Stimulated activated CD8-positive, alpha-beta memory T cell treated with anti-CD3 and anti-CD28 coated beads, Interleukin-2, amount 100 ng/mL, for 48 hours (primary cell): Measurements from ENCODE around the gene AMD1.
"Not testable (repeated sequence)": the region's sequence is repeated elsewhere in the genome, so short reads cannot be mapped to it uniquely, and the experiment has no call there.

ENCODE experiments used
- DNase-seq, 2 donors: peaks; one replicate each; pipeline ENCODE4 v3.0.0-alpha.2; 2020; ENCODE audit warnings: low read depth in 2 of 2

AMD1 gene

GRCh38 chr6:110877569-110877968 is 3.0 kb downstream of the AMD1 start:
- no peak for DNase-seq

GRCh38 chr6:110878751-110879522 is 4.4 kb downstream of the AMD1 start:
- no peak for DNase-seq

- no peak for DNase-seq
Observed at GRCh38 chr6:110880651-110881050, 6.1 kb downstream of the AMD1 start.

- DNase-seq, result no peak
Observed at GRCh38 chr6:110881546-110882273, 7.1 kb downstream of the AMD1 start.

DNA sequence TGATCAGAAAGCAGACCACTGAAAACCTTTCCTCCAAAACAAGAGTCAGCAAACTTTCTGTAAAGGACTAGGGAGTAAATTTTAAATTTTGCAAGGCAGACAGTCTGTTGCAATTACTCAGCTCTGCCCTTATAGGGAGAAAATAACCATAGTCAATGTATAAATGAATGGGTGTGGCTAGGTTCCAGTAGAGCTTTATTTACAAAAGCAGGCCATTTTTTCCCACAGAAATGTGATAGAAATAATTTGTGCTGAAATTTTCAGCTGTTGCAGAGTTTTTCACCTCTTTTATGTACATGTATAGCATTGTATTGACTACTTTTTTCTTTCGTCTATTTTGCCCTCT is 7.7 kb downstream of the AMD1 start:
- no peak for DNase-seq

- DNase-seq, result no peak
Observed at GRCh38 chr6:110882824-110883554, 8.4 kb downstream of the AMD1 start.

GRCh38 chr6:110884321-110884720 is 9.7 kb downstream of the AMD1 start:
- no peak for DNase-seq

DNA sequence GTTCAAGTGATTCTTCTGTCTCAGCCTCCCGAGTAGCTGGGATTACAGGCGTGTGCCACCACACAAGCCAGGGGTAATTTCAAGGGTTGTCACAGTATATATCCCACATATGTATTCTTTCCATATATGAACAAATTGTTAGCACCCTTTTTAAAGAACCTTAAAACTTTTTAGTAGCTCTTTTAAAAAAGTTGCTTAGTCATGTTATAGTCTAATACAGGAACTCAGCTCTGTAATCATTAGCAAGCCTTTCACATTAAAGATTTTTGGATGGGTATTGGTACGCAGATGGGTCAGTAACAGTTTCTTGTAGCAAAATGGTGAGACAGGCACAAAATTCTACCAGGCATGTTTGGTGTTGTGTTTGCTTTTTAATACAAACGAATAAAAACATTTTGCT is 10.9 kb downstream of the AMD1 start:
- no peak for DNase-seq

- no peak for DNase-seq
Observed at GRCh38 chr6:110886555-110887167, 12.1 kb downstream of the AMD1 start.

DNA sequence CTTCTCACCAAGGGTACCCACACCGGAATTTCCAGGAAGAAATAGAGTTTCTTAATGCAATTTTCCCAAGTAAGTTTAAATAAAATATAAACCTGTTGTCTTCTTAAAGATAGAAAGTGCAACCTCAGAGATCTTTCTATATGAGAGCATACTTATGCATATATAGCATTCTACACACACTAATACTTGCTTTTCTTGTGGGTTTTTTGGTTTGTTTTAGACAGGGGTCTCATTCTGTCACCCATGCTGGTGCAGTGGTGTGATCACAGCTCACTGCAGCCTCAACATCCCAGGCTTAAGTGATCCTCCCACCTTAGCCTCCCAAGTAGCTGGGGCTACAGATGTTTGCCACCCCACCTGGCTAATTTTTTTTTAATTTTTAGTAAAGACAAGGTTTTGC is 15.7 kb downstream of the AMD1 start:
- no peak for DNase-seq

GRCh38 chr6:110895907-110896608 is 21.5 kb downstream of the AMD1 start:
- DNase-seq, result no peak

DNA sequence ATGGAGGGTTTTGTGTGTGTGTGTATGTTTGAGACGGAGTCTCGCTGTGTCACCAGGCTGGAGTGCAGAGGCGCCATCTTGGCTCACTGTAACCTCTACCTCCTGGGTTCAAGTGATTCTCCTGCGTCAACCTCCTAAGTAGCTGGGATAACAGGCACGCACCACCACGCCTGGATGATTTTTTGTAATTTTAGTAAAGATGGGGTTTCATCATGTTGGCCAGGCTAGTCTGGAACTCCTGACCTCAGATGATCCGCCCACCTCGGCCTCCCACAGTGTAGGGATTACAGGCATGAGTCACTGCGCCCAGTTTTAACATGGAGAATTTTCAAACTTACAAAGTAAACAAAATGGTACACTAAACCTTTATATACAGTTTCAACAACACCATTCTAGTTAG is 22.8 kb downstream of the AMD1 start:
- DNase-seq, result no peak

- no peak for DNase-seq
Observed at GRCh38 chr6:110898111-110898510, 23.5 kb downstream of the AMD1 start.

- no peak for DNase-seq
Observed at GRCh38 chr6:110900028-110900598, 25.5 kb downstream of the AMD1 start.

DNA sequence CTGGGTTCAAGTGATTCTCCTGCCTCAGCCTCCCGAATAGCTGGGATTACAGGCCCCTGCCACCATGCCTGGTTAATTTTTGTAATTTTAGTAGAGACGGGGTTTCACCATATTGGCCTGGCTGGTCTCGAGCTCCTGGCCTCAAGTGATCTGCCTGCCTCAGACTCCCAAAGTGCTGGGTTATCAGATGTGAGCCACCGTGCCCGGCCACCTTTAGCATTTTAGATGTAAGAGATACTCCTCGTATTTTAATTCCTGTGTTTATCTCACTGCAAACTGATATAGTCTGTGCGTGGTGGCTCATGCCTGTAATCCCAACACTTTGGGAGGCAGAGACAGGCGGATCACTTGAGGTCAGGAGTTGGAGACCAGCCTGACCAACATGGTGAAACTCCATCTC is 27.0 kb downstream of the AMD1 start:
- DNase-seq, result not testable (repeated sequence)

DNA sequence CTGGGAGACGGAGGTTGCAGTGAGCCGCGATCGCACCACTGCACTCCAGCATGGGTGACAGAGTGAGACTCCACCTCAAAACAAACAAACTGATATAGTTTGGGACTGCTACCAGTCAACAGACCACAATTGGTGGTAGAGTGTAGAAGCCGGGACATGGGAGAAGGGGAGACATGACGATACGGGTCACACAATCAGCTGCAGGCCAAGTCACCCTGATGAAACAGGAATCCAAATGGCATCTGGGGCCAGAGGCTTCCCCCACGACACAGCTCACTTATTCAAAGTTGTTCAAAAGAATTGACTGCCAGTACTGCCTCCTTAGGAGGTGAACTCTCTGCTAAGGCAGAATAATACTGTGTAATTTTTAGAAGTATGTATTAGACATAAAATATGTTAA is 27.5 kb downstream of the AMD1 start:
- no peak for DNase-seq

DNA sequence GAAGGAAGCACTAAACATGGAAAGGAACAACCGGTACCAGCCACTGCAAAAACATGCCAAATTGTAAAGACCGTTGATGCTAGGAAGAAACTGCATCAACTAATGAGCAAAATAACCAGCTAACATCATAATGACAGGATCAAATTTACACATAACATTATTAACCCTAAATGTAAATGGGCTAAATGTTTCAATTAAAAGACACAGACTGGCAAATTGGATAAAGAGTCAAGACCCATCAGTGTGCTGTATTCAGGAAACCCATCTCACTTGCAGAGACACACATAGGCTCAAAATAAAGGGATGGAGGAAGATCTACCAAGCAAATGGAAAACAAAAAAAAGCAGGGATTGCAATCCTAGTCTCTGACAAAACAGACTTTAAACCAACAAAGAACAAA is 31.7 kb downstream of the AMD1 start:
- not testable (repeated sequence) for DNase-seq

DNA sequence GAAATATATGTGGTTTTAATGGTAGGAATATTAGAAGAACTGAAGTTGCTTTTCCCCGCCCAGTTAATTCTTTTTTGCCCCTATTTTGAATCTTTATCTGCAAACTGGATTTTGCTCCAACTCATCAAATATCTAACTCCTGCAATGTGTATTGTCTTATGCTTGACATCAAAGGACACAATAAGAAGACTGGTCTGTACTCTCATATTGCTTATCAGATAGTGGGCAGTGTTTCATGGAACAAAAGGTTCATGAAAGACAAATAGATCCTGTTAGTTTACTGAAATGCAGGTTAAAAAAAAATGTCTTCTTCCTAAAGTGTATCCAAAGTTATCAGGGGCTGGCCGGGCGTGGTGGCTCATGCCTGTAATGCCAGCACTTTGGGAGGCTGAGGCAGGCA is 56.2 kb downstream of the AMD1 start:
- DNase-seq, result no peak

GRCh38 chr6:110933912-110934311 is 59.3 kb downstream of the AMD1 start:
- no peak for DNase-seq

DNA sequence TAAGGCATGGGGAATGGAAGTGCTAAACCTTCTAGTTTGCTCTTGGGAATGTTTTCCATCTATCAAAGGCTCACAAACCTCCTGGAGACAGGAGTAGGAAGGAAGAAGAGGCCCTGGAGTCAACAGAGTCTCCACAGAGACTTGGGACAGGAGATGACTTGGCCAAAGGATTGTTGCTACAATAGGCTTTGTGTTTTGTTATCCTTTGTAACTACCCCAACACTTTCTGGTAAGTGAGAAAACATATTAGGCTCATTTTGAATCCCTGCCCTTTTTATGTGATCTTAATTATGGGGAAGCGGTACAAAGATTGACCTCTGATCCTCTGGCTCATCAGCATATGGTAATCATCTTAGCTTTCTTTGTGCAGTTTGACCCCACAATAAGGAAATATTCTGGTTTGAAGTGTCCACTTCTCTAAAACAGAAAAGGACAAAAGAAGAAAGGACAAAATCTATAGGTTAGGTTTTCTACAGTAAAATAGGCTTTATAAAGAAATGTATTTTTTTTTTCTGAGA is 59.9 kb downstream of the AMD1 start:
- no peak for DNase-seq

GRCh38 chr6:110935171-110935570 is 60.6 kb downstream of the AMD1 start:
- no peak for DNase-seq
